GM12872 (cell line): Measurements from ENCODE around the gene COL6A3.

Source experiments
- CTCF ChIP-seq: IDR thresholded peaks from 3 replicates; pipeline ENCODE4 v1.5.1; 2011; ENCODE audit warnings: low read depth, mild to moderate bottlenecking, low read length, moderate library complexity; ENCODE audit not compliant: insufficient read depth

The COL6A3 gene

GRCh38 chr2:237351796-237352195 lies 62.2 kb downstream of the COL6A3 start:
- no peak for TF ChIP-seq CTCF

- TF ChIP-seq CTCF, result no peak
Observed at GRCh38 chr2:237351046-237351445, 62.9 kb downstream of the COL6A3 start.

GRCh38 chr2:237350597-237350996 lies 63.4 kb downstream of the COL6A3 start:
- no peak for TF ChIP-seq CTCF

- TF ChIP-seq CTCF, result no peak
Observed at GRCh38 chr2:237350070-237350469, 63.9 kb downstream of the COL6A3 start.

GRCh38 chr2:237348281-237348865 lies 65.6 kb downstream of the COL6A3 start:
- TF ChIP-seq CTCF, result no peak

- TF ChIP-seq CTCF, result no peak
Observed at GRCh38 chr2:237345891-237346640, 67.9 kb downstream of the COL6A3 start.

GRCh38 chr2:237345411-237345810 lies 68.6 kb downstream of the COL6A3 start:
- no peak for TF ChIP-seq CTCF
